GM13977 (cell line): ENCODE results near the gene CXCL8.

Experiments used
- DNase-seq: peaks from one replicate; pipeline ENCODE4 v3.0.0; 2012; ENCODE audit warnings: low spot score
- in situ Hi-C: fragments of 300-500 bp; cut with MboI; formaldehyde crosslinking; loops from one replicate; pipeline ENCODE4 v1.12.0; 2022; ENCODE audit warnings: low sequenced_read_pairs, low pct_unique_long_range_greater_than_20kb, mixed read lengths, inconsistent platforms; ENCODE audit not compliant: unreplicated experiment
- TF ChIP-seq, protein P1 (sequence below): IDR thresholded peaks from 2 replicates; pipeline ENCODE4 v1.5.1; 2012; ENCODE audit warnings: mild to moderate bottlenecking, control low read depth; ENCODE audit not compliant: insufficient read depth; ENCODE audit errors: extremely low read depth, missing control alignments

The CXCL8 gene

DNA sequence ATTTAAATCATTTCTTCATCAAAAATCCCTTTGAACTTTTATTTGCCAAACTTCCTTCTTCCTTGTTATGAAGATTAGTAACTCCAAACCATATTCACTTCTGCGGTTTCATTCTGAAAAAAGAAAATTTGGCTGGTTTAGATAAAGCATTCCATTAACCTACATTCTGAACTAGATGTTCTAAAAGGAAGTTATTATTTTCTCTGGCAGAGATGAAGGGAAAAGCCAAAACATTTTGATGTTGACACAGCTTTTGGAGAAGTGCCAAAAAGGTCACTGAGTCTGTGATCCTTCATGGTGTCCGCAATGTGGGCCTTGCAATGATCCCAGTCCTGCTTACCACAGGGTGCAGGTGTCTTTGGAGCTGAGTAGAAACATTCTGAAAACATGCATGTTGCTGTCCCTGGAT is 36.0 kb downstream of the CXCL8 start:
- in situ Hi-C loops, result no loop called here
- DNase-seq, result no peak
- TF ChIP-seq, protein P1, sequence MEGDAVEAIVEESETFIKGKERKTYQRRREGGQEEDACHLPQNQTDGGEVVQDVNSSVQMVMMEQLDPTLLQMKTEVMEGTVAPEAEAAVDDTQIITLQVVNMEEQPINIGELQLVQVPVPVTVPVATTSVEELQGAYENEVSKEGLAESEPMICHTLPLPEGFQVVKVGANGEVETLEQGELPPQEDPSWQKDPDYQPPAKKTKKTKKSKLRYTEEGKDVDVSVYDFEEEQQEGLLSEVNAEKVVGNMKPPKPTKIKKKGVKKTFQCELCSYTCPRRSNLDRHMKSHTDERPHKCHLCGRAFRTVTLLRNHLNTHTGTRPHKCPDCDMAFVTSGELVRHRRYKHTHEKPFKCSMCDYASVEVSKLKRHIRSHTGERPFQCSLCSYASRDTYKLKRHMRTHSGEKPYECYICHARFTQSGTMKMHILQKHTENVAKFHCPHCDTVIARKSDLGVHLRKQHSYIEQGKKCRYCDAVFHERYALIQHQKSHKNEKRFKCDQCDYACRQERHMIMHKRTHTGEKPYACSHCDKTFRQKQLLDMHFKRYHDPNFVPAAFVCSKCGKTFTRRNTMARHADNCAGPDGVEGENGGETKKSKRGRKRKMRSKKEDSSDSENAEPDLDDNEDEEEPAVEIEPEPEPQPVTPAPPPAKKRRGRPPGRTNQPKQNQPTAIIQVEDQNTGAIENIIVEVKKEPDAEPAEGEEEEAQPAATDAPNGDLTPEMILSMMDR, result no peak

DNA sequence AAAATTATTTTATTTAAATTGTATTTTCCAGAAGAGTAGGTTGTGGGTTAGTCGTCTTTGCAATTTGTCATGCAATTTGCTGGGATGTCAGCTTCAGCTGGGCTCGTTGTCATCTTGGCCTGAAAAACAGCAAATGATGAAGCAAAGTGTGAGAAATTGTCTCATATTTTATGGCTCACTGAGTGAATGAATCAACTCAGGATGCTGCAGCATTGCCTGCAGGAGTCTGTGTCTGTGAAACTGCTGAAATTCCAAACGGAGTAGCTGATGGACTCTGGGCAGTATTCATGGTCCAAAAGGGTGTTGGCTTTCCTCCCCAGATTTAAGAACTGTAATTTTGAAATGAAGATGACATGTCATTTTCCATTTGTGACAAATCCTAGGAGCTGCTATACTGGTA is 37.2 kb downstream of the CXCL8 start:
- no peak for DNase-seq
- TF ChIP-seq, protein P1, result no peak
- in situ Hi-C loops, result no loop called here

DNA sequence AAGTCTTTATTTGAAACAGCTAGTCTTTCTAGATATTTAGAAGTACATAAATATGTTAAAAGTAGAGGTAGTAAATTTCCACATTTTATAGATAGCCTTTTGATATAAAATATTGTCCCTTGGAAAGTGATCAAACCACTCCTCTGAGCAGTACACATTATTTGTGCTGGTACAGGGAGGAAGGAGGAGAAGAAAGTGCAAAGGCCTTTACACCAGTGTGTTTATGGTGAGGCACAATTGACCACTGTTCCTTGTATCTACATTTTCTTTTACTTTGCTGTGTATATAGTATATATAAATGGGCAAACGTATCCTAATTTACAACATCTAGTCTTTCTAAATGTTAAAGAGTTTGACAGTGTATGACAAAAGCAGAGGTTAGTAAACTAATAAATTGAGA is 39.9 kb downstream of the CXCL8 start:
- in situ Hi-C loops, result no loop called here
- TF ChIP-seq, protein P1, result no peak
- DNase-seq, result no peak

DNA sequence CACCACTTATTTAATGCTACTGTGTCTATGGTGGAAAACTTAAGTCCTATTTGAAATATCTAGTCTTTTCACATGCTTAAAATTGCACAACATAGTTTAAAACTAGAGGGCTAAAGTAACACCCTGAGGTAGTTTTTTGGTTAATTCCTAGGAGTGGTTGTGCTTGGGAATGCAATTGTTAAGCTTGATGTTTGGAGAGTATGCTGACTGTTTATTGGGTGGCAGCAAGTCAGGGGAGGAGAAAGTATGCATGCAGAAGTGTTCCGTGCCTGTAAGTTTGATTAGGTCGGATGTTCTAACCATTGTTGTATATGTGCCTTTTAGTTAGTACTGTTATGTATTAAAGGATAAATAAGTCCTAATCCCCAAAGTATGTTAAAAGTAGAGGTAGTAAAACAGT is 40.5 kb downstream of the CXCL8 start:
- no peak for DNase-seq
- TF ChIP-seq, protein P1, result no peak
- in situ Hi-C loops, result no loop called here

DNA sequence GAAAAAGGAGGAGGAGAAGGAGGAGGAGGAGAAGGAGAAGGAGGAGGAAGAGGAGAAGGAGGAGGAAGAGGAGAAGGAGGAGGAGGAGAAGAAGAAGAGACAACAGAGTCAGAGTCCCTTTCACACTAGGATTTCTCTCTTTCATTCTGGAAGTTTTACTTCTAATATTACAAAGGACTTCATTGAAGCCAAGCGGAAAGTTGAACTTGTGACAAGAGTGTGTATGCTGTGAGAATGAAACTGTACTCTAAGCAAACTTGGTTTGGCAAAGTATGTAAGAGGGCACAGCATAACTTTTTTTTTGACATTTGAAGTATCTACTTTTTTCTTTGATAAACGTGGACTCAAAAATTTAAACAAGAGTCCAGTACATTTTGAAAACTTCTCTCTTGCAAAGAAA is 48.0 kb downstream of the CXCL8 start:
- in situ Hi-C loops, result no loop called here
- TF ChIP-seq, protein P1, result no peak
- DNase-seq, result no peak
